HG03457 (cell line): ENCODE measurements around the gene PABPC1L.

Experiments
- ATAC-seq: cut with Tn5 transposase; IDR thresholded peaks from one replicate; pipeline ENCODE4 v1.9.1; 2021; ENCODE audit warnings: moderate number of reproducible peaks; ENCODE audit not compliant: unreplicated experiment

Gene PABPC1L

GRCh38 chr20:44966030-44966961 lies 56.4 kb downstream of the PABPC1L start, which contains the start of gene STK4:
Gene STK4, plus strand, starts transcription at chr20:44966512. Its CDS starts 57 bp downstream, at chr20:44966569.
- ATAC-seq: peak; percentile 61

GRCh38 chr20:44967207-44967807 lies 57.4 kb downstream of the PABPC1L start:
- no peak for ATAC-seq

GRCh38 chr20:44969300-44969894 lies 59.5 kb downstream of the PABPC1L start:
- ATAC-seq: no peak

GRCh38 chr20:44970243-44970757 lies 60.4 kb downstream of the PABPC1L start:
- no peak for ATAC-seq

GRCh38 chr20:44973053-44973452 lies 63.2 kb downstream of the PABPC1L start:
- ATAC-seq: no peak

GRCh38 chr20:44976698-44977097 lies 66.8 kb downstream of the PABPC1L start:
- ATAC-seq: no peak

GRCh38 chr20:44979090-44979621 lies 69.3 kb downstream of the PABPC1L start:
- ATAC-seq: peak; percentile 60

GRCh38 chr20:44981736-44982406 lies 72.0 kb downstream of the PABPC1L start:
- no peak for ATAC-seq

- ATAC-seq: no peak
Measured at GRCh38 chr20:44983093-44983674, 73.3 kb downstream of the PABPC1L start.

- no peak for ATAC-seq
Measured at GRCh38 chr20:44988631-44989171, 78.8 kb downstream of the PABPC1L start.
